HG03095 (cell line): ENCODE data around the gene SLC8A1.

Experiments used
- ATAC-seq: cut with Tn5 transposase; IDR thresholded peaks from one replicate; pipeline ENCODE4 v1.9.1; 2021; ENCODE audit warnings: moderate library complexity; ENCODE audit not compliant: unreplicated experiment

SLC8A1 gene

GRCh38 chr2:40358783-40359182, 93.1 kb downstream of the SLC8A1 start:
- ATAC-seq: no peak

DNA sequence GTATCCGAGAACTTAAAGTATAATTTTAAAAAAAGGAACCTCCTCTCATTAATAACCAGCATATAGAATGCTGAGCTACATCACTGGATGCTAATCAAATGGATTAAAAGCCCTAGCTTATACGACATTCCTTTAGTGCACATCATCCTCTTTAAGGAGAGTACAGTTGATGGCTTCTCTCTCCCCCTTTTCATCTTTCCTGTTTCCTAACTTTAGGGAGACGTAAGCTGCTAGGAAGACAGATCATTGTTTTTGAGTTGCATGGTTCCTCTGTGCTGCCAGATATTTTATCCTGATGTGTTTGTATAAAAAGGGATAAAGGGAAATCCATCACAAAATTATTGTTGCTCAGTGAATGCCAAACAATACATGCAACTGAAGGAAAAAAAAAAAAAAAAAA, 94.2 kb downstream of the SLC8A1 start:
- no peak for ATAC-seq

- no peak for ATAC-seq
Measured at GRCh38 chr2:40355451-40355850, 96.4 kb downstream of the SLC8A1 start.

- ATAC-seq: no peak
Measured at GRCh38 chr2:40353231-40353630, 98.7 kb downstream of the SLC8A1 start.

DNA sequence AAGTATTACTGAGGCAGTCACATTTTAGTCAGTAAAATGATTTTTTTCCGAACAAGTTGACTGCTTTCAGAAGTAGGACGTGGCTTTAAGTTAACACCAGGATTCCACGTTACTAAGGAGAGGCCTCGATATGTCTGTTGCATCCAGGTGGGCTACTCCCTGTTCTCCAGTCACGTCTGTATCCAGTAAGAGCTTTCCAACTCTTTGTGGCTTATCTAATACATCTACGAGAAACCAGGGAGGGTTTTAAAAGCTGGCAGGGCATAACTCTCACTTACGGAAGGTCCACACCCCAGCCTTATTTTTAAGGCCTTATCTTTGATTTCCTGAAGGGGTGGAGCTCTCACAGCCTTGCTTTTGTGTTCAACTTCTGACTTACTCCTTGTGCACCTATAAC, 99.2 kb downstream of the SLC8A1 start:
- ATAC-seq: no peak

- no peak for ATAC-seq
Measured at GRCh38 chr2:40352041-40352702, 99.7 kb downstream of the SLC8A1 start.

GRCh38 chr2:40348665-40349064, 103.2 kb downstream of the SLC8A1 start:
- no peak for ATAC-seq

GRCh38 chr2:40348038-40348437, 103.9 kb downstream of the SLC8A1 start:
- no peak for ATAC-seq

GRCh38 chr2:40346535-40347354, 105.1 kb downstream of the SLC8A1 start:
- ATAC-seq: peak; percentile 79

- ATAC-seq: no peak
Measured at GRCh38 chr2:40344364-40344763, 107.5 kb downstream of the SLC8A1 start.

DNA sequence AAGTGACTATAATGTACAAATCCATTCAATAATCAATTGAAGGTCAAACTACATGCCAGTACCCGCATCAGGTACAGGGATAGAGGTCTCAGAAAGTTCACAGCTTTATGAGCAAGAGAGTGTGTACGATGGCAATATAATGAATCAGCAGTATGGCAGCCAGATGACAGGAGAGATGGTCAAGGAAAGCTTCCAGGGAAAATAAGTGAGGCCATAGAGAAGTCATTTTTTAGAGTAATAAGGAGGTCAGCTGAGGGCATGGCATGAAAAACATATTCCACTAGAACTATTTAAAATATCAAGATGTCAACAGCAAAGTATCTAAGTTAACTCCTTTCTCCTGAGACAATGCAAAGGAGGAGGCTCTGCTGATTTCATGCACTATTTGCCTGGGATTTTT, 108.0 kb downstream of the SLC8A1 start:
- no peak for ATAC-seq

DNA sequence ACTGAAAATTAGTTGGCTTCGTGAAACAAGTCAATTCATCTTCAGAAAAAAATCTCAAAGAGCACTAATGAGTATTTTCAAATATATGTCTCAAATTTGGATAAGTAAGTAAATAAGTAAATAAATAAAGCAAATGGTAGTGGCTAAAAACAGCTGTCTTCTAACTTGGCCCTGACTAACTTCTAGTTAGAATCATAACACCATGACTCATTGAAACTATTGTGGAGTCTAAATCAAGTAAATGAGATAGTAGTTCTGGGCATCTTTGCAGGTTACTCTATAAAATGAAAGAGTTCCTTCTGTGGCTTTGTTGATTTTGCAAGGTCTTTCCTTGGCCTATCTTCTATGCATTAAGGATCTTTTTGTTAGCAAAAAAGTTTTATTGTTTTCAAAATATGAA, 110.7 kb downstream of the SLC8A1 start:
- ATAC-seq: no peak

- ATAC-seq: no peak
Measured at GRCh38 chr2:40339026-40339425, 112.9 kb downstream of the SLC8A1 start.

- ATAC-seq: no peak
Measured at GRCh38 chr2:40332191-40332826, 119.6 kb downstream of the SLC8A1 start.

- no peak for ATAC-seq
Measured at GRCh38 chr2:40330096-40330495, 121.8 kb downstream of the SLC8A1 start.

DNA sequence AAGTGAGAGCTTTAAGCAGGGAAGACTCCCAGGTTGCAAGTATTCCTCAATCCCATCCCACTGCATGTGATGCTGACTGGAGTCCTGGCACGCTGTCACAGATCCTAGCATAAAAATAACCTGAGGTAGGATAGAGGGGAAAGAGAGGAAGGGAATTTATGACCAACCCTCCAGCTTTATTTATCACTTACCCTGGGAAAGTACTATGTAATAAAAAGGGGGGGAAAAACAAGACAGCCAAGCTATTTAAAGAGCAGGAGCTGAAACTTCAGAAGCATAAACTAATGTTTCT, 122.2 kb downstream of the SLC8A1 start:
- ATAC-seq: no peak

DNA sequence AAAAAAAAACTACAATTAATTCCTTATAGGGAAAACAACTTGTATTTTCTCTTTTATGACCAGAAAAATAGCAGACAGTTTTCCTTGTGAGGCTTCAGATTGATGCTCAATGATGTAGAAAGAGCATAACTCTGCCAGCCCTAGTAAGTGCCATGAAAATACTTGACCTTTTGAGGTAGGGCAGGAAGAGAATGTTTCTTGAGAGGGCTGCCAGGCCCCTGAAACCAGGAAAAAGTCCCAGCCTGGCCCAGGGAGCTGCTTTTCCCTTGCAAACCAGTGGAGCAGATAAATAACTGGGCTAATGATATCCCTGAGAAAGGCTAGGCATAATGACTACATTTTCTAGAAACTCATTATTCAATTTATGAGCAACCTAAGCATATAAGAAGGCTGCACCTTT, 126.8 kb downstream of the SLC8A1 start:
- ATAC-seq: no peak

- ATAC-seq: no peak
Measured at GRCh38 chr2:40324656-40325055, 127.2 kb downstream of the SLC8A1 start.

GRCh38 chr2:40321822-40322221, 130.1 kb downstream of the SLC8A1 start:
- no peak for ATAC-seq

- no peak for ATAC-seq
Measured at GRCh38 chr2:40321016-40321623, 130.8 kb downstream of the SLC8A1 start.

DNA sequence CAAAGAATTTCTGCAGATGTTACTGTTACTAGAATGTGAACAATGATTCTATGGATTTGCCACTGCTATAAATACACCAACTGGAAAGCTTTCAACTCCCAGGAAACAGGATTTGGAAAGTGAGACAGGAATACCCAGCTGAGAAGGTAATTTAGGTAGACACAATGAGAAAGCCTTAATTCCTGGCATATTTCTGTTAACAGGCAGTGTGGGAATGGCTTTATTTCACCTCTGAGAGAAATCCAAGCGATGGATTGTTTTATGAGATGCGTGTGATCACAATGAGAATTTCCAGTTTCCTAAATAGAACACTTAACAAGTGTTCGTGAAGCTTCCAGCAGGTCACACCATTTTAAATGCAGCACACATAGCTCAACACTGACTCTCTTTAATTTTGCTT, 133.0 kb downstream of the SLC8A1 start:
- ATAC-seq: no peak

- no peak for ATAC-seq
Measured at GRCh38 chr2:40317761-40318160, 134.1 kb downstream of the SLC8A1 start.
